GM12875 (cell line): Measurements from ENCODE around the gene BSPH1.
A peak's percentile ranks its signal among the peaks of the same experiment; 100 is the strongest.
"Not testable (repeated sequence)": the region's sequence is repeated elsewhere in the genome, so short reads cannot be mapped to it uniquely, and the experiment has no call there.

Experiments
- H3K4me3 ChIP-seq: one replicate; pipeline ENCODE4 v1.5.1; 2011; ENCODE audit warnings: low read depth, low read length, control low read depth
- TF ChIP-seq, protein P1 (sequence below): IDR thresholded peaks from 2 replicates; pipeline ENCODE4 v1.5.1; 2011; ENCODE audit warnings: low read depth, mild to moderate bottlenecking, control low read depth, inconsistent platforms, low read length, moderate library complexity, borderline replicate concordance; ENCODE audit not compliant: insufficient read depth

BSPH1 gene

DNA sequence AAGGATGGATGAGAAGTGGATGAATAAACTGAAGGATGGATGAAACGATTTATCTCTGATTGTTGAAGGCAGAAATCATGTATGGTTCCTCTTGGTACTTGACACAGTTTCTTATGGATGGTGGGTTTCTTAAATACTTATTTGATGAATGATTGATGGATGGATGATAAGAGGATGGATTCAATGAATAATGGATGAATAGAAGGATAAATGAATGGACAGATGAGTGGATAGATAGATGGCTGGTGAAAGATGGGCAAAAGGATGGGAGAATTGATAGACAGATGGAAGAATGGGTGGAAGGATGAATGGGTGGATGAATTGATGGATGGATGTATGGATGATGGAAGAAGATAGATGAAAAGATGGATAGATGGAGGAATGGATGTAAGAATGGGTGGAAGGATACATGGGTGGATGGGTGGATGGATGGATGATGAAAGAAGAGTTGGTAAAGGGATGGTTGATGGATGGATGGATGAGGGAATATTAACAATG lies 4.3 kb upstream of the BSPH1 start:
- TF ChIP-seq, protein P1, sequence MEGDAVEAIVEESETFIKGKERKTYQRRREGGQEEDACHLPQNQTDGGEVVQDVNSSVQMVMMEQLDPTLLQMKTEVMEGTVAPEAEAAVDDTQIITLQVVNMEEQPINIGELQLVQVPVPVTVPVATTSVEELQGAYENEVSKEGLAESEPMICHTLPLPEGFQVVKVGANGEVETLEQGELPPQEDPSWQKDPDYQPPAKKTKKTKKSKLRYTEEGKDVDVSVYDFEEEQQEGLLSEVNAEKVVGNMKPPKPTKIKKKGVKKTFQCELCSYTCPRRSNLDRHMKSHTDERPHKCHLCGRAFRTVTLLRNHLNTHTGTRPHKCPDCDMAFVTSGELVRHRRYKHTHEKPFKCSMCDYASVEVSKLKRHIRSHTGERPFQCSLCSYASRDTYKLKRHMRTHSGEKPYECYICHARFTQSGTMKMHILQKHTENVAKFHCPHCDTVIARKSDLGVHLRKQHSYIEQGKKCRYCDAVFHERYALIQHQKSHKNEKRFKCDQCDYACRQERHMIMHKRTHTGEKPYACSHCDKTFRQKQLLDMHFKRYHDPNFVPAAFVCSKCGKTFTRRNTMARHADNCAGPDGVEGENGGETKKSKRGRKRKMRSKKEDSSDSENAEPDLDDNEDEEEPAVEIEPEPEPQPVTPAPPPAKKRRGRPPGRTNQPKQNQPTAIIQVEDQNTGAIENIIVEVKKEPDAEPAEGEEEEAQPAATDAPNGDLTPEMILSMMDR = no peak
- no peak overlapping the region for H3K4me3 ChIP-seq

DNA sequence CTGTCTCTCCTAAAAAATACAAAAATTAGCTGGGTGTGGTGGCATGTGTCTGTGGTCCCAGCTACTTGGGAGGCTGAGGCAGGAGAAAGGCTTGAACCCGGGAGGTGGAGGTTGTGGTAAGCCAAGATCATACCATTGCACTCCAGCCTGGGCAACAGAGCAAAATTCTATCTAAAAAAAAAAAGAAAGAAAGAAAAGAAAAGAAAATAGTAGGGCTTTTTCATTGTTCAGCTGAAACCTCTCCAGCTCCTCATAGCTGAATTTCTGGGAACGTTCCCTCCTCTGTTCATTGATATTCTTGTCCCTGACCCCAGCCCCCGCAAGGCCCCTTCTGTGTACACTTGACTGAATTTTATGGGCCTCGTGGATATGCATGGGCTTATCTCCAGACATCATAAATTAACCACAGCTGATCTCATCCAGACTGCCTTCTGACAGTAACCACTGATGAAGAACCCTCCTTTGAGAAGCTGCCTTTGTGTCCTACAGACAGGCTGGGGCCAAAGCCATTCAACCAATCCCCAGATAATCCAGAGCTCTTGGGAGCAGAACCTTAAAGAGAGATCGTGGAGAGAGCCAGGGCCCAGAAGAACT lies 2.3 kb upstream of the BSPH1 start, which contains the start of gene ELSPBP1:
ELSPBP1 (plus strand) TSS at position 424 of the 594 bp plus-strand sequence. CDS start 14,036 bp downstream, outside the sequence.
- H3K4me3 ChIP-seq = no peak within 1 kb of the TSS
- TF ChIP-seq, protein P1 = no peak

DNA sequence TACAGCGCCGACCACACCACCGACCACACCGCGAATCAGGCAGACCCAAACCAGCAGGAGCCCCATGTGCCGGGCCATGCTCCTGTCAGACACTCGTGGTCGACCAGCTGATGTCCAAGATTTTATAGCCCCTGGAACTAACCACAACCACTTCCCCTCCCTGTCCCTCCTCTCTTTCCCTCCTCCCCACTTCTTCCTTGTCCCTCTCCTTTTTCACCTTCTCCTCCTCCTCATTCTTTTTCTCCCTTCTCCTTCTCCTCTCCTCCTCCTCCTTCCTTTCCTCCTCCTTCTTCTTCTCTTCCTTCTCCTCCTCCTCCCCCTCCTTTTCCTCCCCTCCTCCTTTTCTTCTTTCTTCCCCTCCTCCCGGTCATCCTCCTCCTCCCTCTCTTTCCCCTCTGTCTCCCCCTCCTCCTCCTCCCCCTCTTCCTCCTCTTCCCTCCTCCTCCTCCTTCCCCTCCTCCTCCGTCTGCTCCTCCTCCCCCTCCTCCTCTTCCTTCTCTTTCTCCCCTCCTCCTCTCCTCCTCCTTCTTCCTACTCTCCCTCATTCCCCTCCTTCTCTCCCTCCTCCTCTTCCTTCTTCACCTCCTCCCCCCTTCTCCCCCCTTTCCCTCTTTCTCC lies 670 bp downstream of the BSPH1 start:
- no peak overlapping the region for H3K4me3 ChIP-seq
- TF ChIP-seq, protein P1 = no peak

DNA sequence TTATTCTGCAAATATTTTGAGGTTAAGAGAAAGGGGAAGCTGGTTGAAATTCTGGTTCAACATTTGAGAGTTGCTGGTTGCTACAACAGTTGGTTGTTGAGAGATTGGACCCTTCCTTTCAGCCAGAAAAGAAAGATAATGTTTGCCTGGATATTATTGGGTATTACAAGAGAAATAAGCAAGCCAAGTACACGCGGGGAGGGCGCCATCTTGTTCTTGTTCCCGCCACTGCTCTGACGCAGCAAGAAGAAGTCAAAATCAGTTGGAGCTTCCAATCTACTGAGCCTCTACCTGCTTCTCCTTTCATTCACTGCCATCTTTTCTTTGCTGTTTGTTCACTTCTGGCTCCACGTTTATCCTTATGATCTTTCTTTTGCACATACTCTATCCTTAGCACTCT lies 18.4 kb downstream of the BSPH1 start:
- TF ChIP-seq, protein P1 = no peak
- H3K4me3 ChIP-seq = no peak overlapping the region

DNA sequence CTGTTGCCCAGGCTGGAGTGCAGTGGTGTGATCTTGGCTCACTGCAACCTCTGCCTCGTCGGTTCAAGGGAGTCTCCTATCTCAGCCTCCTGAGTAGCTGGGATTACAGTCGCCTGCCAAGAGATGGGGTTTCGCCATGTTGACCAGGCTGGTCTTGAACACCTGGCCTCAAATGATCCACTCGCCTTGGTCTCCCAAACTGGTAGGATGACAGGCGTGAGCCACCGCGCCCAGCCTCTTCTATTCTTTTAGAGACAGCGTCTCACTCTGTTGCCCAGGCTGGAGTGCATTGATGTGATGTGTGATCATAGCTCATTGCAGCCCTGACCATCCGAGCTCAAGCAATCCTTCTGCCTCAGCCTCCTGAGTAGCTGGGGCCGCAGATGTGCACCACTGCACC lies 36.0 kb downstream of the BSPH1 start:
- not testable (repeated sequence) for H3K4me3 ChIP-seq

DNA sequence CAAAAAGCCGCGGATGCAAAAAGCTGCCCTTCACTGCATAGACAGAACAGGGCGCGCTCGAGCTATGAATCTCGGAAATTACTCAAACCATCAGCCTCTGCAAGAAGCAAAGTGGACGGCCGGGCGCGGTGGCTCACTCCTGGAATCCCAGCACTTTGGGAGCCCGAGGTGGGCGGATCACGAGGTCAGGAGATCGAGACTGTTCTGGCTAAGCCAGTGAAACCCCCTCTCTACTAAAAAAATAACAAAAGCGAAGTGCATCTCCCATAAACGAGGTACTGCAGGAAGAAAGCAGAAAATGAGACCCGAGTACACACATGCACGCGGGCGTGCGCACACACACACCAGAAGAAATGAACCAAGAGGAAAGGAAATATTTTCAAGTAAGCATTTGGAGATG lies 39.8 kb downstream of the BSPH1 start:
- H3K4me3 ChIP-seq = not testable (repeated sequence)

DNA sequence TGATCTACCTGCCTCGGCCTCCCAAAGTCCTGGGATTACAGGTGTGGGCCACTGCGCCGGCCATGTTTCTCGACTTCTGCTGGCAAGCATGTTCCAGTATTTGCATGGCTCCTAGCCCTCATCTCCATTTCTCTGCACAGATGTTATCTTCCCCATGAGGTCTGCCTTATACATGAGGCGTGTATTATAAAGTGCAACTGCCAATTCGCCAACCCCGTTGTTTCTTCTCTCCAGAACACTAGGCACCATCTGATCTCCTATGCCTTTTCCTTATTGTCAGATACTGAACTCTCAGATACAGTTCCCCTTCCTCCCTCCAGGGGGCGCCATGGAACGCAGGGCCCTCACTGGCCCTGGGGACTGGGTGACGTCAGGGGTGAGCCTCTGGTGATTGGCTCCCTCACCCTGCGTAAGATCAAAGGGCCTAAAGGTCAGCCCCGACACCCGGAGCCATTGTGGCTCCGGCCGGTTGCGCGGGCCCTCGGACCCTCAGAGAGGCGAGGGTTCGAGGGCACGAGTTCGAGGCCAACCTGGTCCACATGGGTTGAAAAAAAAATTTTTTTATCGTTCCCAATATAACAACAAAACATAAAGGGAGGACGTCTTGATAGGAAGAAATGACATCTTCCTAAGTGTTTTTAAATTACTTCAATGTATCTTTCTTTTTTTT lies 42.0 kb downstream of the BSPH1 start:
- TF ChIP-seq, protein P1 = peak; percentile 13; the same call in 1 of the 2 replicates
- H3K4me3 ChIP-seq = not testable (repeated sequence)

DNA sequence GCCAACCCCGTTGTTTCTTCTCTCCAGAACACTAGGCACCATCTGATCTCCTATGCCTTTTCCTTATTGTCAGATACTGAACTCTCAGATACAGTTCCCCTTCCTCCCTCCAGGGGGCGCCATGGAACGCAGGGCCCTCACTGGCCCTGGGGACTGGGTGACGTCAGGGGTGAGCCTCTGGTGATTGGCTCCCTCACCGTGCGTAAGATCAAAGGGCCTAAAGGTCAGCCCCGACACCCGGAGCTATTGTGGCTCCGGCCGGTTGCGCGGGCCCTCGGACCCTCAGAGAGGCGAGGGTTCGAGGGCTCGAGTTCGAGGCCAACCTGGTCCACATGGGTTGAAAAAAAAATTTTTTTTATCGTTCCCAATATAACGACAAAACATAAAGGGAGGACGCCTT lies 63.4 kb downstream of the BSPH1 start:
- H3K4me3 ChIP-seq = not testable (repeated sequence)

DNA sequence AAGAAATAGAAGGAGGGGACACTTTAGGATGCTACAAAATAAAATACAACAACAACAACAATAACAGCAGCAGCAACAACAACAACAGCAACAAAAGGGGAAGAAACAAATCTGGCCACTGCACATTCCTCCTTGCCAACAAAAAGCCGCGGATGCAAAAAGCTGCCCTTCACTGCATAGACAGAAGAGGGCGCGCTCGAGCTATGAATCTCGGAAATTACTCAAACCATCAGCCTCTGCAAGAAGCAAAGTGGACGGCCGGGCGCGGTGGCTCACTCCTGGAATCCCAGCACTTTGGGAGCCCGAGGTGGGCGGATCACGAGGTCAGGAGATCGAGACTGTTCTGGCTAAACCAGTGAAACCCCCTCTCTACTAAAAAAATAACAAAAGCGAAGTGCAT lies 71.9 kb downstream of the BSPH1 start:
- H3K4me3 ChIP-seq = not testable (repeated sequence)
